ENCODE measurements around the gene CNIH2.
"Not testable (repeated sequence)": the region's sequence is repeated elsewhere in the genome, so short reads cannot be mapped to it uniquely, and the experiment has no call there.

DNA sequence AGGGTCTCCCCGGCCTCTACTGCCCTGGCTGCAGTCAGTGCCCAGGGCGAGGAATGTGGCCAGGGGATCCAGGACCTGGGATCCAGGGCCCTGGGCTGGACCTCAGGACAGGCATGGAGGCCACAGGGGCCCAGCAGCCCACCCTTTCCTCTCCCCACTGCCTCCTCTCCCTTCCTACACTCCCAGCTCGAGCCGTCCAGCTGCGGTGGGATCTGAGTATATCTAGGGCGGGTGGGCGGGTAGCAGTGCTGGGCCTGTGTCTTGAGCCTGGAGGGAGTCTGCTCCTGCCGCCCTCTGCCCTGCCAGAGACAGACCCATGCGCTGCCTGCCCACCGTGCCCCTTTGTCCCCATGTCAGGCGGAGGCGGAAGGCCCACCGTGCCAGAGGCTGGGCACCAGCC is 1.4 kb upstream of the CNIH2 start:
- TF ChIP-seq, protein P1, sequence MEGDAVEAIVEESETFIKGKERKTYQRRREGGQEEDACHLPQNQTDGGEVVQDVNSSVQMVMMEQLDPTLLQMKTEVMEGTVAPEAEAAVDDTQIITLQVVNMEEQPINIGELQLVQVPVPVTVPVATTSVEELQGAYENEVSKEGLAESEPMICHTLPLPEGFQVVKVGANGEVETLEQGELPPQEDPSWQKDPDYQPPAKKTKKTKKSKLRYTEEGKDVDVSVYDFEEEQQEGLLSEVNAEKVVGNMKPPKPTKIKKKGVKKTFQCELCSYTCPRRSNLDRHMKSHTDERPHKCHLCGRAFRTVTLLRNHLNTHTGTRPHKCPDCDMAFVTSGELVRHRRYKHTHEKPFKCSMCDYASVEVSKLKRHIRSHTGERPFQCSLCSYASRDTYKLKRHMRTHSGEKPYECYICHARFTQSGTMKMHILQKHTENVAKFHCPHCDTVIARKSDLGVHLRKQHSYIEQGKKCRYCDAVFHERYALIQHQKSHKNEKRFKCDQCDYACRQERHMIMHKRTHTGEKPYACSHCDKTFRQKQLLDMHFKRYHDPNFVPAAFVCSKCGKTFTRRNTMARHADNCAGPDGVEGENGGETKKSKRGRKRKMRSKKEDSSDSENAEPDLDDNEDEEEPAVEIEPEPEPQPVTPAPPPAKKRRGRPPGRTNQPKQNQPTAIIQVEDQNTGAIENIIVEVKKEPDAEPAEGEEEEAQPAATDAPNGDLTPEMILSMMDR (conservative IDR thresholded peaks at IDR 0.05; ENCODE audit: low read depth in 2 of 2) = not testable (repeated sequence)
- not testable (repeated sequence) for TF ChIP-seq POLR2AphosphoS5 (IDR thresholded peaks at IDR 0.05; ENCODE audit: low read depth); EZH2 (IDR thresholded peaks at IDR 0.05; ENCODE audit: low read depth, unreplicated experiment); ZNF114 (CRISPR knock-in tag; IDR thresholded peaks at IDR 0.05); EZH2phosphoT487 (IDR thresholded peaks at IDR 0.05; ENCODE audit: unreplicated experiment); ZNF331 (CRISPR knock-in tag; IDR thresholded peaks at IDR 0.05; ENCODE audit: low read depth); STAT1 (IDR thresholded peaks at IDR 0.05; ENCODE audit: unreplicated experiment)
- TF ChIP-seq, protein P2, sequence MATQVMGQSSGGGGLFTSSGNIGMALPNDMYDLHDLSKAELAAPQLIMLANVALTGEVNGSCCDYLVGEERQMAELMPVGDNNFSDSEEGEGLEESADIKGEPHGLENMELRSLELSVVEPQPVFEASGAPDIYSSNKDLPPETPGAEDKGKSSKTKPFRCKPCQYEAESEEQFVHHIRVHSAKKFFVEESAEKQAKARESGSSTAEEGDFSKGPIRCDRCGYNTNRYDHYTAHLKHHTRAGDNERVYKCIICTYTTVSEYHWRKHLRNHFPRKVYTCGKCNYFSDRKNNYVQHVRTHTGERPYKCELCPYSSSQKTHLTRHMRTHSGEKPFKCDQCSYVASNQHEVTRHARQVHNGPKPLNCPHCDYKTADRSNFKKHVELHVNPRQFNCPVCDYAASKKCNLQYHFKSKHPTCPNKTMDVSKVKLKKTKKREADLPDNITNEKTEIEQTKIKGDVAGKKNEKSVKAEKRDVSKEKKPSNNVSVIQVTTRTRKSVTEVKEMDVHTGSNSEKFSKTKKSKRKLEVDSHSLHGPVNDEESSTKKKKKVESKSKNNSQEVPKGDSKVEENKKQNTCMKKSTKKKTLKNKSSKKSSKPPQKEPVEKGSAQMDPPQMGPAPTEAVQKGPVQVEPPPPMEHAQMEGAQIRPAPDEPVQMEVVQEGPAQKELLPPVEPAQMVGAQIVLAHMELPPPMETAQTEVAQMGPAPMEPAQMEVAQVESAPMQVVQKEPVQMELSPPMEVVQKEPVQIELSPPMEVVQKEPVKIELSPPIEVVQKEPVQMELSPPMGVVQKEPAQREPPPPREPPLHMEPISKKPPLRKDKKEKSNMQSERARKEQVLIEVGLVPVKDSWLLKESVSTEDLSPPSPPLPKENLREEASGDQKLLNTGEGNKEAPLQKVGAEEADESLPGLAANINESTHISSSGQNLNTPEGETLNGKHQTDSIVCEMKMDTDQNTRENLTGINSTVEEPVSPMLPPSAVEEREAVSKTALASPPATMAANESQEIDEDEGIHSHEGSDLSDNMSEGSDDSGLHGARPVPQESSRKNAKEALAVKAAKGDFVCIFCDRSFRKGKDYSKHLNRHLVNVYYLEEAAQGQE (IDR thresholded peaks at IDR 0.05; ENCODE audit: unreplicated experiment) = not testable (repeated sequence)

Data from GM23338 (cell line).